ENCODE results near the gene FBXL7.

- TF ChIP-seq CTCF (IDR thresholded peaks at IDR 0.05 in 8 of 11, conservative IDR thresholded peaks at IDR 0.05 in 3 of 11) (no peak), POLR2A (IDR thresholded peaks at IDR 0.05) (no peak), POLR2AphosphoS5 (IDR thresholded peaks at IDR 0.05) (no peak)
These were observed 364.7 kb downstream of the FBXL7 start for GRCh38 chr5:15864536-15865215.

All from spleen (tissue), 7 donors.